Calu3 (cell line): ENCODE results near the gene STAG3. TPM values are rescaled to one million over a fixed set of nuclear protein-coding genes. Genes with fewer than 3 reads are reported as not detected.
A peak's percentile ranks its signal among the peaks of the same experiment; 100 is the strongest.
"Not testable (repeated sequence)": the region's sequence is repeated elsewhere in the genome, so short reads cannot be mapped to it uniquely, and the experiment has no call there.

Source experiments
- BruUV-seq: library from RNA; stranded (reverse); fragments of 400-500 nt; replicated peaks from 2 replicates; lab custom pipeline; 2021; lab: Mats Ljungman, UMichigan
- CTCF ChIA-PET: fragments of 300-600 bp; sonication (Branson Sonifier 250); formaldehyde crosslinking; loops from one replicate; lab custom pipeline; 2022; ENCODE audit warnings: antibody characterized with exemption; lab: Charles Lee
- DNase-seq: peaks from one replicate; pipeline ENCODE4 v3.0.0; 2022
- H3K27ac Mint-ChIP-seq: one replicate; pipeline ENCODE4 v1.8.0; 2022; ENCODE audit warnings: mixed read lengths; ENCODE audit not compliant: unreplicated experiment
- H3K27me3 Mint-ChIP-seq: one replicate; pipeline ENCODE4 v1.8.0; 2022; ENCODE audit warnings: mixed read lengths; ENCODE audit not compliant: unreplicated experiment
- H3K36me3 Mint-ChIP-seq: one replicate; pipeline ENCODE4 v1.8.0; 2022; ENCODE audit warnings: mild to moderate bottlenecking, moderate library complexity, mixed read lengths; ENCODE audit not compliant: insufficient read depth, unreplicated experiment
- H3K4me1 Mint-ChIP-seq: one replicate; pipeline ENCODE4 v1.8.0; 2022; ENCODE audit warnings: mild to moderate bottlenecking, low read depth, mixed read lengths; ENCODE audit not compliant: unreplicated experiment
- H3K4me3 Mint-ChIP-seq: one replicate; pipeline ENCODE4 v1.8.0; 2022; ENCODE audit warnings: mild to moderate bottlenecking, low read depth, moderate library complexity, mixed read lengths; ENCODE audit not compliant: unreplicated experiment
- H3K9me3 Mint-ChIP-seq: one replicate; pipeline ENCODE4 v1.8.0; 2022; ENCODE audit warnings: low read depth, mixed read lengths; ENCODE audit not compliant: unreplicated experiment
- CTCF ChIP-seq: fragments of 200-600 bp; IDR thresholded peaks from one replicate; pipeline ENCODE4 v1.8.0; 2022; ENCODE audit warnings: antibody characterized with exemption; ENCODE audit not compliant: unreplicated experiment
- intact Hi-C: fragments of 100-400 bp; cut with micrococcal nuclease; formaldehyde crosslinking; loops from one replicate; pipeline ENCODE4 v1.10.0; 2022; ENCODE audit not compliant: unreplicated experiment
- total RNA-seq: library from RNA; stranded (reverse); gene quantifications from 2 replicates; pipeline ENCODE4 v1.2.3, GENCODE V29; 2022

The STAG3 gene
- total RNA-seq, 1 experiment from 2014 or later: 0.66 TPM

- no peak overlapping the region for H3K27ac Mint-ChIP-seq
These were observed 1.3 kb upstream of the STAG3 start for GRCh38 chr7:100176096-100177044.

GRCh38 chr7:100180084-100180483, 2.4 kb downstream of the STAG3 start:
- BruUV-seq, DNase-seq, H3K4me3 Mint-ChIP-seq, H3K36me3 Mint-ChIP-seq, CTCF ChIA-PET, H3K4me1 Mint-ChIP-seq, intact Hi-C loops, H3K9me3 Mint-ChIP-seq, H3K27ac Mint-ChIP-seq: not testable (repeated sequence)
- H3K27me3 Mint-ChIP-seq: peaks cover 29% of the 10 kb centered on the region

More at GRCh38 chr7:100176096-100177044, 1.3 kb upstream of the STAG3 start:
- CTCF ChIA-PET: interaction anchor here (0.6 to 0.8 kb wide), 2 partner anchors 27 to 48 kb away, joined by 3 read pairs; partner anchors contain the start of gene LAMTOR4
- H3K27me3 Mint-ChIP-seq: peaks cover 51% of the 10 kb centered on the region
- no peaks in the 10 kb centered on the region for H3K9me3 Mint-ChIP-seq
- intact Hi-C loops: no loop called here
- peak overlapping the region; percentile 62 for H3K4me3 Mint-ChIP-seq
- DNase-seq: no peak
- no TSS peak for BruUV-seq
- TF ChIP-seq CTCF: no peak
- peaks cover 6% of the 10 kb centered on the region for H3K36me3 Mint-ChIP-seq
- peaks cover 5% of the 10 kb centered on the region for H3K4me1 Mint-ChIP-seq

GRCh38 chr7:100182616-100183015, 4.9 kb downstream of the STAG3 start:
- H3K9me3 Mint-ChIP-seq, BruUV-seq, CTCF ChIA-PET, H3K36me3 Mint-ChIP-seq, H3K4me1 Mint-ChIP-seq, DNase-seq, H3K27me3 Mint-ChIP-seq, intact Hi-C loops, H3K27ac Mint-ChIP-seq, H3K4me3 Mint-ChIP-seq: not testable (repeated sequence)

- BruUV-seq, H3K27ac Mint-ChIP-seq, H3K36me3 Mint-ChIP-seq, intact Hi-C loops, H3K27me3 Mint-ChIP-seq, H3K4me1 Mint-ChIP-seq, H3K9me3 Mint-ChIP-seq, H3K4me3 Mint-ChIP-seq: not testable (repeated sequence)
- CTCF ChIA-PET: interaction anchor here (0.6 kb wide), 1 partner anchor 23 kb away, joined by 5 read pairs; no protein-coding TSS in a partner anchor
- peak; percentile 15 for DNase-seq
These were observed 5.4 kb downstream of the STAG3 start for GRCh38 chr7:100183090-100183489.

- DNase-seq: no peak
- no peak for TF ChIP-seq CTCF
- H3K36me3 Mint-ChIP-seq: no peaks in the 10 kb centered on the region
- peaks cover 3% of the 10 kb centered on the region for H3K27me3 Mint-ChIP-seq
- H3K9me3 Mint-ChIP-seq: no peaks in the 10 kb centered on the region
- no peak overlapping the region for H3K4me3 Mint-ChIP-seq
- BruUV-seq: no TSS peak
- H3K27ac Mint-ChIP-seq: no peak overlapping the region
- CTCF ChIA-PET: interaction anchor here (0.7 kb wide), 1 partner anchor 15 kb away, joined by 3 read pairs; no protein-coding TSS in a partner anchor
- intact Hi-C loops: no loop called here
- H3K4me1 Mint-ChIP-seq: no peaks in the 10 kb centered on the region
These were observed 8.0 kb downstream of the STAG3 start for GRCh38 chr7:100185726-100186125.
